ENCODE data around the gene RASA3. TPM values are rescaled to one million over a fixed set of nuclear protein-coding genes. Genes with fewer than 3 reads are reported as not detected.

RASA3 gene
- polyA plus RNA-seq, 1 donor from 2014 or later = 8.5 TPM

GRCh38 chr13:114048443-114048842 lies 84.0 kb downstream of the RASA3 start:
- Histone ChIP-seq H3K27me3 (ENCODE audit: insufficient read depth, low read depth, low read length) (no peaks in the 10 kb centered on the region), H2AFZ (ENCODE audit: low read depth, low read length) (no peak overlapping the region), H4K20me1 (ENCODE audit: insufficient read depth) (no peaks in the 10 kb centered on the region), H3K79me2 (replicated peaks; ENCODE audit: insufficient read depth, low read length) (no peaks in the 10 kb centered on the region), H3F3A (ENCODE audit: insufficient read depth, low read length, poor library complexity, severe bottlenecking) (no peaks in the 10 kb centered on the region), H3K4me3 (ENCODE audit: low read length) (no peak overlapping the region), H3K9me2 (ENCODE audit: insufficient read depth, low read length) (no peaks in the 10 kb centered on the region), H3K4me2 (ENCODE audit: low read length) (no peak overlapping the region), H3K9ac (ENCODE audit: low read length) (no peak overlapping the region), H3K9me3 (ENCODE audit: low read length) (no peaks in the 10 kb centered on the region), H3K36me3 (ENCODE audit: insufficient read depth, low read length) (no peaks in the 10 kb centered on the region), H3K27ac (ENCODE audit: low read length) (no peak overlapping the region)
- TF ChIP-seq POLR2AphosphoS5 (IDR thresholded peaks at IDR 0.05) (no peak), CTCF (IDR thresholded peaks at IDR 0.05; ENCODE audit: poor library complexity, severe bottlenecking) (no peak), TAF1 (IDR thresholded peaks at IDR 0.05; ENCODE audit: low read depth) (no peak), EP300 (conservative IDR thresholded peaks at IDR 0.05; ENCODE audit: poor library complexity, severe bottlenecking) (no peak), RAD21 (conservative IDR thresholded peaks at IDR 0.05) (no peak), EZH2 (IDR thresholded peaks at IDR 0.05; ENCODE audit: borderline replicate concordance, insufficient read depth, low read length, poor library complexity, severe bottlenecking) (no peak), SMC3 (conservative IDR thresholded peaks at IDR 0.05; ENCODE audit: poor library complexity) (no peak), MXI1 (conservative IDR thresholded peaks at IDR 0.05; ENCODE audit: poor library complexity, severe bottlenecking) (no peak)
- TF ChIP-seq, protein P1, sequence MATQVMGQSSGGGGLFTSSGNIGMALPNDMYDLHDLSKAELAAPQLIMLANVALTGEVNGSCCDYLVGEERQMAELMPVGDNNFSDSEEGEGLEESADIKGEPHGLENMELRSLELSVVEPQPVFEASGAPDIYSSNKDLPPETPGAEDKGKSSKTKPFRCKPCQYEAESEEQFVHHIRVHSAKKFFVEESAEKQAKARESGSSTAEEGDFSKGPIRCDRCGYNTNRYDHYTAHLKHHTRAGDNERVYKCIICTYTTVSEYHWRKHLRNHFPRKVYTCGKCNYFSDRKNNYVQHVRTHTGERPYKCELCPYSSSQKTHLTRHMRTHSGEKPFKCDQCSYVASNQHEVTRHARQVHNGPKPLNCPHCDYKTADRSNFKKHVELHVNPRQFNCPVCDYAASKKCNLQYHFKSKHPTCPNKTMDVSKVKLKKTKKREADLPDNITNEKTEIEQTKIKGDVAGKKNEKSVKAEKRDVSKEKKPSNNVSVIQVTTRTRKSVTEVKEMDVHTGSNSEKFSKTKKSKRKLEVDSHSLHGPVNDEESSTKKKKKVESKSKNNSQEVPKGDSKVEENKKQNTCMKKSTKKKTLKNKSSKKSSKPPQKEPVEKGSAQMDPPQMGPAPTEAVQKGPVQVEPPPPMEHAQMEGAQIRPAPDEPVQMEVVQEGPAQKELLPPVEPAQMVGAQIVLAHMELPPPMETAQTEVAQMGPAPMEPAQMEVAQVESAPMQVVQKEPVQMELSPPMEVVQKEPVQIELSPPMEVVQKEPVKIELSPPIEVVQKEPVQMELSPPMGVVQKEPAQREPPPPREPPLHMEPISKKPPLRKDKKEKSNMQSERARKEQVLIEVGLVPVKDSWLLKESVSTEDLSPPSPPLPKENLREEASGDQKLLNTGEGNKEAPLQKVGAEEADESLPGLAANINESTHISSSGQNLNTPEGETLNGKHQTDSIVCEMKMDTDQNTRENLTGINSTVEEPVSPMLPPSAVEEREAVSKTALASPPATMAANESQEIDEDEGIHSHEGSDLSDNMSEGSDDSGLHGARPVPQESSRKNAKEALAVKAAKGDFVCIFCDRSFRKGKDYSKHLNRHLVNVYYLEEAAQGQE (IDR thresholded peaks at IDR 0.05; ENCODE audit: borderline replicate concordance) = no peak

- H2AFZ ChIP-seq (ENCODE audit: low read depth, low read length) = no peak overlapping the region
- no peaks in the 10 kb centered on the region for H3K79me2 ChIP-seq (replicated peaks; ENCODE audit: insufficient read depth, low read length)
- no peak overlapping the region for H3K27ac ChIP-seq (ENCODE audit: low read length)
- no peak overlapping the region for H3K9ac ChIP-seq (ENCODE audit: low read length)
- no peaks in the 10 kb centered on the region for H3K36me3 ChIP-seq (ENCODE audit: insufficient read depth, low read length)
- no peaks in the 10 kb centered on the region for H4K20me1 ChIP-seq (ENCODE audit: insufficient read depth)
- H3K4me3 ChIP-seq (ENCODE audit: low read length) = no peak overlapping the region
- no peaks in the 10 kb centered on the region for H3K9me3 ChIP-seq (ENCODE audit: low read length)
- TF ChIP-seq POLR2AphosphoS5 (IDR thresholded peaks at IDR 0.05) (no peak), EP300 (conservative IDR thresholded peaks at IDR 0.05; ENCODE audit: poor library complexity, severe bottlenecking) (no peak), RAD21 (conservative IDR thresholded peaks at IDR 0.05) (no peak), CTCF (IDR thresholded peaks at IDR 0.05; ENCODE audit: poor library complexity, severe bottlenecking) (no peak), TAF1 (IDR thresholded peaks at IDR 0.05; ENCODE audit: low read depth) (no peak), SMC3 (conservative IDR thresholded peaks at IDR 0.05; ENCODE audit: poor library complexity) (no peak), MXI1 (conservative IDR thresholded peaks at IDR 0.05; ENCODE audit: poor library complexity, severe bottlenecking) (no peak), EZH2 (IDR thresholded peaks at IDR 0.05; ENCODE audit: borderline replicate concordance, insufficient read depth, low read length, poor library complexity, severe bottlenecking) (no peak)
- TF ChIP-seq, protein P1 (IDR thresholded peaks at IDR 0.05; ENCODE audit: borderline replicate concordance) = no peak
- H3F3A ChIP-seq (ENCODE audit: insufficient read depth, low read length, poor library complexity, severe bottlenecking) = no peaks in the 10 kb centered on the region
- H3K27me3 ChIP-seq (ENCODE audit: insufficient read depth, low read depth, low read length) = no peaks in the 10 kb centered on the region
- H3K4me2 ChIP-seq (ENCODE audit: low read length) = no peak overlapping the region
- no peaks in the 10 kb centered on the region for H3K9me2 ChIP-seq (ENCODE audit: insufficient read depth, low read length)
These were observed 85.0 kb downstream of the RASA3 start for GRCh38 chr13:114047358-114047881.
